ENCODE results near the gene BCORL1.

- TF ChIP-seq CTCF (IDR thresholded peaks at IDR 0.05 in 2 of 3, conservative IDR thresholded peaks at IDR 0.05 in 1 of 3; ENCODE audit: borderline replicate concordance in 1 of 3, insufficient read depth in 1 of 3, low read depth in 2 of 3, low read length in 2 of 3) (no peak), CEBPB (IDR thresholded peaks at IDR 0.05; ENCODE audit: low read depth) (no peak), POLR2AphosphoS5 (IDR thresholded peaks at IDR 0.05; ENCODE audit: low read depth, low read length) (no peak), RAD21 (IDR thresholded peaks at IDR 0.05; ENCODE audit: low read depth) (no peak), FOSL1 (IDR thresholded peaks at IDR 0.05; ENCODE audit: low read depth) (no peak), POLR2A (IDR thresholded peaks at IDR 0.05; ENCODE audit: borderline replicate concordance, extremely low read depth, insufficient read depth, insufficient read length) (no peak), ZFX (IDR thresholded peaks at IDR 0.05) (no peak), EZH2 (IDR thresholded peaks at IDR 0.05) (no peak), SP1 (IDR thresholded peaks at IDR 0.05; ENCODE audit: low read depth) (no peak), SRF (IDR thresholded peaks at IDR 0.05; ENCODE audit: low read depth) (no peak), ZBTB33 (IDR thresholded peaks at IDR 0.05; ENCODE audit: extremely low read depth, insufficient replicate concordance, low read length) (no peak)
- TF ChIP-seq, protein P1, sequence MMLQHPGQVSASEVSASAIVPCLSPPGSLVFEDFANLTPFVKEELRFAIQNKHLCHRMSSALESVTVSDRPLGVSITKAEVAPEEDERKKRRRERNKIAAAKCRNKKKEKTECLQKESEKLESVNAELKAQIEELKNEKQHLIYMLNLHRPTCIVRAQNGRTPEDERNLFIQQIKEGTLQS (IDR thresholded peaks at IDR 0.05), result no peak
These were observed 89.3 kb downstream of the BCORL1 start for GRCh38 chrX:130071611-130072344.
